ES-I3 (cell line): ENCODE data around the gene AGBL1.
"Not testable (repeated sequence)": the region's sequence is repeated elsewhere in the genome, so short reads cannot be mapped to it uniquely, and the experiment has no call there.

Experiments used
- H3K36me3 ChIP-seq: 2 replicates; pipeline ENCODE4 v1.6.1; 2013; ENCODE audit warnings: mild to moderate bottlenecking, low read length, control low read depth, moderate library complexity; ENCODE audit not compliant: insufficient read depth
- H3K4me1 ChIP-seq: 2 replicates; pipeline ENCODE4 v1.6.1; 2013; ENCODE audit warnings: mild to moderate bottlenecking, control low read depth, low read length; ENCODE audit not compliant: insufficient read depth
- H3K9ac ChIP-seq: 2 replicates; pipeline ENCODE4 v1.6.1; 2013; ENCODE audit warnings: low read depth, mild to moderate bottlenecking, low read length, moderate library complexity
- H3K9me3 ChIP-seq: 2 replicates; pipeline ENCODE4 v1.6.1; 2013; ENCODE audit warnings: mild to moderate bottlenecking, low read length, moderate library complexity; ENCODE audit not compliant: control insufficient read depth, insufficient read depth

AGBL1 gene

GRCh38 chr15:86121568-86122225 lies 42.0 kb downstream of the AGBL1 start:
- H3K9me3 ChIP-seq: no peaks in the 10 kb centered on the region
- H3K36me3 ChIP-seq: no peaks in the 10 kb centered on the region
- peaks cover 11% of the 10 kb centered on the region for H3K4me1 ChIP-seq
- no peak overlapping the region for H3K9ac ChIP-seq

GRCh38 chr15:86122691-86123391 lies 43.2 kb downstream of the AGBL1 start:
- H3K36me3 ChIP-seq, H3K9me3 ChIP-seq, H3K9ac ChIP-seq: not testable (repeated sequence)
- peaks cover 11% of the 10 kb centered on the region for H3K4me1 ChIP-seq

- Histone ChIP-seq H3K9me3 (no peaks in the 10 kb centered on the region), H3K4me1 (peaks cover 11% of the 10 kb centered on the region), H3K9ac (no peak overlapping the region), H3K36me3 (no peaks in the 10 kb centered on the region)
Measured at GRCh38 chr15:86125775-86126174, 46.1 kb downstream of the AGBL1 start.

GRCh38 chr15:86127547-86127946 lies 47.9 kb downstream of the AGBL1 start:
- Histone ChIP-seq H3K9ac (no peak overlapping the region), H3K9me3 (no peaks in the 10 kb centered on the region), H3K4me1 (peaks cover under 1% of the 10 kb centered on the region), H3K36me3 (no peaks in the 10 kb centered on the region)

- Histone ChIP-seq H3K9ac (no peak overlapping the region), H3K4me1 (no peaks in the 10 kb centered on the region), H3K36me3 (no peaks in the 10 kb centered on the region), H3K9me3 (no peaks in the 10 kb centered on the region)
Measured at GRCh38 chr15:86135041-86135440, 55.4 kb downstream of the AGBL1 start.

GRCh38 chr15:86136861-86137260 lies 57.2 kb downstream of the AGBL1 start:
- no peaks in the 10 kb centered on the region for H3K4me1 ChIP-seq
- no peak overlapping the region for H3K9ac ChIP-seq
- H3K9me3 ChIP-seq: no peaks in the 10 kb centered on the region
- H3K36me3 ChIP-seq: no peaks in the 10 kb centered on the region

GRCh38 chr15:86138798-86139197 lies 59.1 kb downstream of the AGBL1 start:
- H3K9me3 ChIP-seq: no peaks in the 10 kb centered on the region
- no peaks in the 10 kb centered on the region for H3K4me1 ChIP-seq
- H3K9ac ChIP-seq: no peak overlapping the region
- no peaks in the 10 kb centered on the region for H3K36me3 ChIP-seq

GRCh38 chr15:86139828-86140227 lies 60.2 kb downstream of the AGBL1 start:
- H3K9ac ChIP-seq: no peak overlapping the region
- no peaks in the 10 kb centered on the region for H3K36me3 ChIP-seq
- H3K9me3 ChIP-seq: no peaks in the 10 kb centered on the region
- no peaks in the 10 kb centered on the region for H3K4me1 ChIP-seq

GRCh38 chr15:86154705-86155104 lies 75.0 kb downstream of the AGBL1 start:
- Histone ChIP-seq H3K9me3 (no peaks in the 10 kb centered on the region), H3K4me1 (no peaks in the 10 kb centered on the region), H3K9ac (no peak overlapping the region), H3K36me3 (no peaks in the 10 kb centered on the region)

GRCh38 chr15:86155551-86155950 lies 75.9 kb downstream of the AGBL1 start:
- Histone ChIP-seq H3K9me3 (no peaks in the 10 kb centered on the region), H3K9ac (no peak overlapping the region), H3K4me1 (no peaks in the 10 kb centered on the region), H3K36me3 (no peaks in the 10 kb centered on the region)

GRCh38 chr15:86157606-86158293 lies 78.1 kb downstream of the AGBL1 start:
- Histone ChIP-seq H3K4me1 (peaks cover 6% of the 10 kb centered on the region; the same call in 1 of the 2 replicates), H3K9ac (no peak overlapping the region), H3K36me3 (no peaks in the 10 kb centered on the region), H3K9me3 (no peaks in the 10 kb centered on the region)

- no peak overlapping the region for H3K9ac ChIP-seq
- H3K36me3 ChIP-seq: no peaks in the 10 kb centered on the region
- H3K9me3 ChIP-seq: no peaks in the 10 kb centered on the region
- peaks cover 6% of the 10 kb centered on the region; the same call in 1 of the 2 replicates for H3K4me1 ChIP-seq
Measured at GRCh38 chr15:86159468-86159867, 79.8 kb downstream of the AGBL1 start.

- Histone ChIP-seq H3K36me3 (no peaks in the 10 kb centered on the region), H3K9ac (no peak overlapping the region), H3K4me1 (peaks cover 6% of the 10 kb centered on the region; the same call in 1 of the 2 replicates)
Measured at GRCh38 chr15:86161250-86161649, 81.6 kb downstream of the AGBL1 start.

GRCh38 chr15:86162172-86162591 lies 82.5 kb downstream of the AGBL1 start:
- Histone ChIP-seq H3K9ac (no peak overlapping the region), H3K36me3 (no peaks in the 10 kb centered on the region), H3K9me3 (no peaks in the 10 kb centered on the region), H3K4me1 (peaks cover 6% of the 10 kb centered on the region; the same call in 1 of the 2 replicates)

More at GRCh38 chr15:86161250-86161649, 81.6 kb downstream of the AGBL1 start:
- H3K9me3 ChIP-seq: no peaks in the 10 kb centered on the region

GRCh38 chr15:86162641-86163040 lies 83.0 kb downstream of the AGBL1 start:
- Histone ChIP-seq H3K9me3 (no peaks in the 10 kb centered on the region), H3K9ac (no peak overlapping the region), H3K4me1 (peaks cover 6% of the 10 kb centered on the region; the same call in 1 of the 2 replicates), H3K36me3 (no peaks in the 10 kb centered on the region)
